HFFc6 (cell line): ENCODE data around the gene ZDHHC22. TPM values are rescaled to one million over a fixed set of nuclear protein-coding genes. Genes with fewer than 3 reads are reported as not detected.

Experiments
- DNase-seq: peaks from one replicate; pipeline ENCODE4 v3.0.0-alpha.2; 2018
- H3K27ac Mint-ChIP-seq: 2 replicates; pipeline ENCODE4 v1.8.0; 2020; ENCODE audit warnings: mild to moderate bottlenecking, mixed read lengths
- H3K27me3 Mint-ChIP-seq: 2 replicates; pipeline ENCODE4 v1.8.0; 2021; ENCODE audit warnings: mild to moderate bottlenecking, moderate library complexity, mixed read lengths; ENCODE audit not compliant: insufficient read depth
- H3K36me3 Mint-ChIP-seq: 2 replicates; pipeline ENCODE4 v1.8.0; 2021; ENCODE audit warnings: low read depth, mixed read lengths
- H3K4me1 Mint-ChIP-seq: 2 replicates; pipeline ENCODE4 v1.8.0; 2020; ENCODE audit warnings: low read depth, mixed read lengths
- H3K4me3 Mint-ChIP-seq: 2 replicates; pipeline ENCODE4 v1.8.0; 2020; ENCODE audit warnings: mild to moderate bottlenecking, moderate library complexity, mixed read lengths
- H3K9me3 Mint-ChIP-seq: 2 replicates; pipeline ENCODE4 v1.8.0; 2020; ENCODE audit warnings: mild to moderate bottlenecking, mixed read lengths
- CTCF ChIP-seq: fragments of 200-600 bp; sonication (generic); IDR thresholded peaks from 2 replicates; pipeline ENCODE4 v1.5.0; 2021; ENCODE audit warnings: antibody characterized with exemption, mild to moderate bottlenecking
- total RNA-seq, 6 experiments: library from RNA; stranded (reverse); fragmentation: NEBNext Ultra II Directional; extraction: Animal tissue kit (Norgen Biotek cat#: 25700); gene quantifications; 2 replicates in 1 of 6; 3 replicates in 5 of 6; pipeline ENCODE4 v1.2.3, GENCODE V29; 2021

Gene ZDHHC22
- total RNA-seq, 6 experiments from 2014 or later: not detected

GRCh38 chr14:77097006-77097699, 44.4 kb downstream of the ZDHHC22 start:
- TF ChIP-seq CTCF: no peak
- Mint-ChIP-seq H3K4me3 (peak overlapping the region; percentile 92), H3K27ac (peak overlapping the region; percentile 96), H3K36me3 (no peaks in the 10 kb centered on the region), H3K4me1 (peaks cover 46% of the 10 kb centered on the region), H3K9me3 (no peaks in the 10 kb centered on the region), H3K27me3 (no peaks in the 10 kb centered on the region; the same call in none of the 2 replicates)
- DNase-seq: peak; percentile 14

- Mint-ChIP-seq H3K4me3 (no peak overlapping the region), H3K4me1 (peaks cover 32% of the 10 kb centered on the region), H3K27ac (no peak overlapping the region), H3K36me3 (peaks cover 9% of the 10 kb centered on the region), H3K27me3 (peaks cover 16% of the 10 kb centered on the region), H3K9me3 (peaks cover 19% of the 10 kb centered on the region)
- peak; percentile 63 for DNase-seq
- TF ChIP-seq CTCF: peak; percentile 93
These were observed 46.8 kb downstream of the ZDHHC22 start for GRCh38 chr14:77094672-77095284.

GRCh38 chr14:77092676-77093075, 48.9 kb downstream of the ZDHHC22 start:
- peaks cover 21% of the 10 kb centered on the region for H3K9me3 Mint-ChIP-seq
- peaks cover 21% of the 10 kb centered on the region for H3K4me1 Mint-ChIP-seq
- no peak overlapping the region for H3K27ac Mint-ChIP-seq
- DNase-seq: no peak
- H3K4me3 Mint-ChIP-seq: no peak overlapping the region
- TF ChIP-seq CTCF: no peak
- peaks cover 28% of the 10 kb centered on the region for H3K27me3 Mint-ChIP-seq
- peaks cover 9% of the 10 kb centered on the region for H3K36me3 Mint-ChIP-seq

GRCh38 chr14:77091518-77091917, 50.1 kb downstream of the ZDHHC22 start:
- peaks cover 9% of the 10 kb centered on the region for H3K36me3 Mint-ChIP-seq
- peaks cover 13% of the 10 kb centered on the region for H3K4me1 Mint-ChIP-seq
- no peak for TF ChIP-seq CTCF
- H3K9me3 Mint-ChIP-seq: peaks cover 21% of the 10 kb centered on the region
- H3K27ac Mint-ChIP-seq: no peak overlapping the region
- peaks cover 31% of the 10 kb centered on the region for H3K27me3 Mint-ChIP-seq
- no peak for DNase-seq
- no peak overlapping the region for H3K4me3 Mint-ChIP-seq

- Mint-ChIP-seq H3K27me3 (peaks cover 39% of the 10 kb centered on the region), H3K4me3 (no peak overlapping the region), H3K9me3 (peaks cover 21% of the 10 kb centered on the region), H3K27ac (no peak overlapping the region), H3K36me3 (peaks cover 9% of the 10 kb centered on the region), H3K4me1 (peaks cover 6% of the 10 kb centered on the region; the same call in 1 of the 2 replicates)
- TF ChIP-seq CTCF: no peak
- DNase-seq: no peak
These were observed 52.9 kb downstream of the ZDHHC22 start for GRCh38 chr14:77088645-77089044.
